ENCODE data around the gene KIF16B.

GRCh38 chr20:16497896-16498295 is 75.4 kb downstream of the KIF16B start:
- TF ChIP-seq PPARA (CRISPR knock-in tag; IDR thresholded peaks at IDR 0.05; ENCODE audit: borderline replicate concordance) = no peak
- no peak for TF ChIP-seq SNAI2 (CRISPR knock-in tag; IDR thresholded peaks at IDR 0.05)
- TF ChIP-seq ZNF8 (CRISPR knock-in tag; IDR thresholded peaks at IDR 0.05) = no peak
- TF ChIP-seq CSRNP3 (CRISPR knock-in tag; IDR thresholded peaks at IDR 0.05) = no peak
- TF ChIP-seq ZFP3 (CRISPR knock-in tag; IDR thresholded peaks at IDR 0.05) = no peak

Data from SK-N-SH treated with all-trans-retinoic acid at 6 μM for 48 hours (cell line).